Gastroesophageal sphincter (tissue), 4 donors: ENCODE results near the gene FAR2. TPM values are rescaled to one million over a fixed set of nuclear protein-coding genes. Genes with fewer than 3 reads are reported as not detected.

Source experiments
- ATAC-seq: fragments of 150-250 bp; one replicate; pipeline ENCODE4 v1.9.1; 2016; ENCODE audit warnings: mild to moderate bottlenecking, moderate library complexity
- H3K27ac ChIP-seq, 4 donors: fragments of 200-600 bp; sonication (generic) in 3 of 4; 1 replicate in 3 of 4; 2 replicates in 1 of 4; pipeline ENCODE4 v1.5.1; 2016 to 2019
- H3K27me3 ChIP-seq: fragments of 200-600 bp; sonication (generic); one replicate; pipeline ENCODE4 v1.5.1; 2019
- H3K36me3 ChIP-seq, 2 donors: fragments of 200-600 bp; sonication (generic); one replicate each; pipeline ENCODE4 v1.5.1; 2019; ENCODE audit warnings: control low read depth in 1 of 2
- H3K4me1 ChIP-seq, 3 donors: fragments of 200-600 bp; sonication (generic); 1 replicate in 2 of 3; 2 replicates in 1 of 3; pipeline ENCODE4 v1.5.1; 2016 to 2019; ENCODE audit warnings: control low read depth in 2 of 3
- H3K4me3 ChIP-seq, 2 donors: fragments of 200-600 bp; sonication (generic); one replicate each; pipeline ENCODE4 v1.5.1; 2019; ENCODE audit warnings: mild to moderate bottlenecking in 1 of 2, moderate library complexity in 1 of 2
- H3K9me3 ChIP-seq, 3 donors: fragments of 200-600 bp; sonication (generic); one replicate each; pipeline ENCODE4 v1.5.1; 2017 to 2019; ENCODE audit warnings: control low read depth in 2 of 3
- EP300 ChIP-seq: sonication (generic); formaldehyde crosslinking; IDR thresholded peaks from one replicate; pipeline ENCODE4 v1.6.1; 2017; ENCODE audit warnings: antibody characterized with exemption, mild to moderate bottlenecking
- POLR2A ChIP-seq, 2 donors: fragments of 450-650 bp; IDR thresholded peaks; one replicate each; pipeline ENCODE4 v1.6.1; 2017; ENCODE audit warnings: antibody characterized with exemption in 2 of 2, mild to moderate bottlenecking in 2 of 2, moderate library complexity in 1 of 2
- POLR2AphosphoS5 ChIP-seq: sonication (generic); formaldehyde crosslinking; IDR thresholded peaks from one replicate; pipeline ENCODE4 v1.6.1; 2017; ENCODE audit warnings: antibody characterized with exemption
- WGBS, 2 donors: methylation state at CpG; one replicate each; pipeline ENCODE4 v1.1.5; 2018; ENCODE audit warnings: low coverage in 1 of 2; 5-methylcytosine and 5-hydroxymethylcytosine counted together
- total RNA-seq, 4 donors: library from RNA; depleted of rRNA; stranded (reverse); fragments of >200 nt; gene quantifications; one replicate each; pipeline ENCODE4 v1.1.0, GENCODE V29; 2016
- TF ChIP-seq, protein P1 (sequence below), 4 experiments: fragments of 200-600 bp in 2 of 4; fragments of 450-650 bp in 2 of 4; sonication (generic) in 1 of 4; IDR thresholded peaks; one replicate each; pipeline ENCODE4 v1.5.1; 2017 to 2019; ENCODE audit warnings: antibody characterized with exemption in 4 of 4, mild to moderate bottlenecking in 2 of 4, moderate library complexity in 2 of 4

FAR2 gene
- total RNA-seq, 4 donors from 2014 or later, result 8.8 to 15.8 (median 11.9) TPM

DNA sequence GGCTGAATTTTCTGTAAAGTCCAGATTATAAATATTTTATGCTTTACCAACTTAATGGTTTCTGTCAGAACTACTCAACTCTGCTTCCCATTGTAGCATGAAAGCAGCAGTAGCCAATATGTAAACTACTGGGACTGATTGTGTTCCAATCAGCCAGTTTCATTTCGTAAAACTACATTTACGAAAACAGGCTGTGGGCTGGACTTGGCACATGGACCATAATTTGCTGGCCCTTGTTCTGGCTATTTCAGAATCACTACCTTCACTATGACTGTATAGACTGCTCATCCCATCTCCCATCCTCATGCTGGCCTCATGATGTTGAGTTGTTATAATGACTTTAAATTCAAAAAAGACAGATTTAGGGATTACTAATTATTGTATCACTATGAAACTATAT is 38.7 kb downstream of the FAR2 start:
- no peaks in the 10 kb centered on the region for H3K4me1 ChIP-seq
- no peak for ATAC-seq
- no peak overlapping the region for H3K27ac ChIP-seq
- no peak for TF ChIP-seq EP300
- TF ChIP-seq POLR2AphosphoS5, result no peak
- TF ChIP-seq, protein P1, sequence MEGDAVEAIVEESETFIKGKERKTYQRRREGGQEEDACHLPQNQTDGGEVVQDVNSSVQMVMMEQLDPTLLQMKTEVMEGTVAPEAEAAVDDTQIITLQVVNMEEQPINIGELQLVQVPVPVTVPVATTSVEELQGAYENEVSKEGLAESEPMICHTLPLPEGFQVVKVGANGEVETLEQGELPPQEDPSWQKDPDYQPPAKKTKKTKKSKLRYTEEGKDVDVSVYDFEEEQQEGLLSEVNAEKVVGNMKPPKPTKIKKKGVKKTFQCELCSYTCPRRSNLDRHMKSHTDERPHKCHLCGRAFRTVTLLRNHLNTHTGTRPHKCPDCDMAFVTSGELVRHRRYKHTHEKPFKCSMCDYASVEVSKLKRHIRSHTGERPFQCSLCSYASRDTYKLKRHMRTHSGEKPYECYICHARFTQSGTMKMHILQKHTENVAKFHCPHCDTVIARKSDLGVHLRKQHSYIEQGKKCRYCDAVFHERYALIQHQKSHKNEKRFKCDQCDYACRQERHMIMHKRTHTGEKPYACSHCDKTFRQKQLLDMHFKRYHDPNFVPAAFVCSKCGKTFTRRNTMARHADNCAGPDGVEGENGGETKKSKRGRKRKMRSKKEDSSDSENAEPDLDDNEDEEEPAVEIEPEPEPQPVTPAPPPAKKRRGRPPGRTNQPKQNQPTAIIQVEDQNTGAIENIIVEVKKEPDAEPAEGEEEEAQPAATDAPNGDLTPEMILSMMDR (IDR thresholded peaks at IDR 0.05), result no peak
- TF ChIP-seq POLR2A (IDR thresholded peaks at IDR 0.05), result no peak
- H3K4me3 ChIP-seq, result no peak overlapping the region
- no peaks in the 10 kb centered on the region for H3K9me3 ChIP-seq
- 42 to 62% methylated on average over 2 of the region's 2 CpGs for WGBS, 2 donors
- no peaks in the 10 kb centered on the region for H3K27me3 ChIP-seq
- no peaks in the 10 kb centered on the region for H3K36me3 ChIP-seq

DNA sequence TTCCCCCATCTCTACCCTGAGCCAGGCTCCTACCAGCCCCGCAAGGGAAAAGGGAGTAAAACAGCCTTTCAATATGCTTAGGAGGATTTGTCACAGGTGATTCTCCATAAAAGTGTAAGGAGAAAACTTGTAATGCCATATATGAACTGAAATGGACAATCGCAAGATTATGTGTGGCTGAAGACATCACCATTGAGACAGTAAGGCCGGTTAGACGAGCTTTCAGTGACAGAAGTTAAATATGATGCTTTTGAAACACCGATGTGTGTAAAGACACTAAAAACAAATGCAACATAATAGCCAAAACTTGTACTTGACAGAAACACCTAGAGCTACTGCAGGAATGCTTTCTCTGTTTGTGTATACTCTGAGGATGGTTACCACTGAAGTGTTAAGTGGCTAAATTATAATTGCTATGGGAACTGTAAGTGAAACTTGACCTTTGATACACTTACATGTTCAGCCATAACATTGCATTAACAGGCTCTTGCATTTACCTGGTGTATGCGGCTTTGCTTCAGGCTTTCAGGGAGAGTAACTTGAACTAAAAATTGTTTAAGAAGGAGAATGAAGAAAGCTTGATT is 42.3 kb downstream of the FAR2 start:
- no peak for TF ChIP-seq EP300
- TF ChIP-seq, protein P1 (IDR thresholded peaks at IDR 0.05), result no peak
- no peak for TF ChIP-seq POLR2AphosphoS5
- no peak for TF ChIP-seq POLR2A (IDR thresholded peaks at IDR 0.05)
- Histone ChIP-seq H3K27ac (no peak overlapping the region), H3K4me1 (no peaks in the 10 kb centered on the region), H3K36me3 (no peaks in the 10 kb centered on the region), H3K9me3 (no peaks in the 10 kb centered on the region), H3K4me3 (no peak overlapping the region), H3K27me3 (no peaks in the 10 kb centered on the region)
- 86 to 93% methylated on average over 6 of the region's 6 CpGs for WGBS, 2 donors
- no peak for ATAC-seq

DNA sequence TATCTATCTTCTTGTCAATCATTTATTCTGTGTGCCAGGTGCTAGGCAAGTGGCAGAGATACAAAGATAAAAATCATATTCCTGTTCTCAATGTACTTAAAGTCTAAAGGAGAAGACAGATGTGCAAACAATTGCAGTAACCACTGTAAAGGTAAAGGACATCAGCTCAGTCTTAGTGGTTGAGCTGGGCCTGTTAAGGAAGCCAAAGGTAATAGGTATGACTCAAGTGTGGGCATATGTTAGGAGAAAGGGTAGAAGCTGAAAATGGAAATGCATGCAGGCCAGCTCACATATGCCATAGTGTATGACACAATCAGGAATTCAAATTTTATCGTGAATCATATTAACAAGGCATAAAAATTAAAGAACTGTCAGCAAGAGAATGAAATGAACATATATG is 49.8 kb downstream of the FAR2 start:
- H3K27me3 ChIP-seq, result no peaks in the 10 kb centered on the region
- ATAC-seq, result no peak
- no peaks in the 10 kb centered on the region for H3K36me3 ChIP-seq
- H3K4me3 ChIP-seq, result no peak overlapping the region
- H3K27ac ChIP-seq, result no peak overlapping the region
- WGBS, 2 donors, result 90 to 100% methylated on average over 1 of the region's 1 CpG
- TF ChIP-seq EP300 (no peak), POLR2A (IDR thresholded peaks at IDR 0.05) (no peak), POLR2AphosphoS5 (no peak)
- TF ChIP-seq, protein P1 (IDR thresholded peaks at IDR 0.05), result no peak
- no peaks in the 10 kb centered on the region for H3K9me3 ChIP-seq
- H3K4me1 ChIP-seq, result no peaks in the 10 kb centered on the region

DNA sequence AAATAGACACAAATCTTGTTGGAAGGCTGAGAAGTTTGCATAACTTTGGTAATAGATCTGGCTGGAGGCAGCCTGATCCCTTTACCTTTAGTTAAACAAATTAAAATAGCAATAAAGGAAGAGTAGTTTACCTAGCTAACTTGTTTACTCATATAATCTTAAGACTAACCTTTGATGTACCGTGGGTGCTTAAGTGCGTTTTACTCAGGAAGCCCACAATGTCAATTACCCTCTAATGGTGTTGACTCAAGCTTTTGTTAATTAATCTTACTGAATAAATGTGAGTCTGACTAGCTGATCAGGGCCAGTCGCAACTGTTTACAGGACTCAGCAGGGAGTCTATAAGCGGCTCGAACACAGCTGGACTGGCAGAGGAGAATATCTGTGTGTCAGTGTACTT is 51.5 kb downstream of the FAR2 start:
- WGBS, 2 donors, result 30 to 32% methylated on average over 3 to 5 of the region's 5 CpGs
- Histone ChIP-seq H3K9me3 (no peaks in the 10 kb centered on the region), H3K4me3 (no peak overlapping the region), H3K4me1 (no peaks in the 10 kb centered on the region), H3K27ac (no peak overlapping the region), H3K27me3 (no peaks in the 10 kb centered on the region), H3K36me3 (no peaks in the 10 kb centered on the region)
- TF ChIP-seq EP300, result no peak
- TF ChIP-seq POLR2AphosphoS5, result no peak
- TF ChIP-seq, protein P1 (IDR thresholded peaks at IDR 0.05), result no peak
- ATAC-seq, result no peak

DNA sequence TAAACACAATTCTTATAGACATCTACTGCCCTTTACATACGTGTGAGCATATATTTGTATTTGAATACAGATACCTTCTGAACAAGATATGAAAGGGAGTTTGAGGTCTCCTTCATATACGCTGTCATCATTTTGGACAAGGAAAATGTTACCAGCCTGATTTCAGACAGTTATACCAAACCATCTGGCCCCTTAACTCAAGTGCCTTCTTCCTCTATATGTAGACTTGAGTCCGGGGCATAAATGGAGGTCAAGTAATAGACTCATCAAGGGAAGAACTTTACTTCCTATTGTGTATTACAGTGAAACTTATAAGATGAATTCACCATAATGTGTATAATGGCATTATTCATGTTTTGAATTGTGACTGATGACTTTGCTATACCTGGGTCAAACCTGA is 52.2 kb downstream of the FAR2 start:
- 63 to 85% methylated on average over 3 of the region's 3 CpGs for WGBS, 2 donors

More for the DNA sequence above, 52.2 kb downstream of the FAR2 start:
- no peaks in the 10 kb centered on the region for H3K36me3 ChIP-seq
- no peaks in the 10 kb centered on the region for H3K4me1 ChIP-seq
- H3K27me3 ChIP-seq, result no peaks in the 10 kb centered on the region
- no peak overlapping the region for H3K4me3 ChIP-seq
- H3K27ac ChIP-seq, result no peak overlapping the region
- no peaks in the 10 kb centered on the region for H3K9me3 ChIP-seq
- no peak for ATAC-seq
- TF ChIP-seq EP300, result no peak
- TF ChIP-seq, protein P1 (IDR thresholded peaks at IDR 0.05), result no peak
- no peak for TF ChIP-seq POLR2AphosphoS5
